Mesenchymal stem cell (in vitro differentiated cells and primary cell): ENCODE results near the gene ASAP2.

Experiments
- DNase-seq: peaks from one replicate; pipeline ENCODE4 v3.0.0-alpha.2; 2013
- H2AFZ ChIP-seq: one replicate; pipeline ENCODE4 v1.6.1; 2013; ENCODE audit warnings: low read depth, mild to moderate bottlenecking, control low read depth, inconsistent platforms, low read length, moderate library complexity
- H2AK5ac ChIP-seq: 2 replicates; pipeline ENCODE4 v1.6.1; 2013; ENCODE audit warnings: low read length, moderate library complexity, mild to moderate bottlenecking, inconsistent platforms; ENCODE audit not compliant: severe bottlenecking
- H2BK120ac ChIP-seq: one replicate; pipeline ENCODE4 v1.6.1; 2013; ENCODE audit warnings: low read depth, mild to moderate bottlenecking, inconsistent platforms, low read length, moderate library complexity
- H2BK12ac ChIP-seq, 2 experiments: one replicate each; pipeline ENCODE4 v1.6.1; 2013; ENCODE audit warnings: inconsistent platforms in 2 of 2, low read length in 2 of 2, mild to moderate bottlenecking in 2 of 2, moderate library complexity in 2 of 2, control low read depth in 1 of 2
- H2BK15ac ChIP-seq: one replicate; pipeline ENCODE4 v1.6.1; 2013; ENCODE audit warnings: mild to moderate bottlenecking, low read depth, inconsistent platforms; ENCODE audit not compliant: poor library complexity, severe bottlenecking
- H2BK5ac ChIP-seq: 2 replicates; pipeline ENCODE4 v1.6.1; 2013; ENCODE audit warnings: low read depth, mild to moderate bottlenecking, low read length, control low read depth, inconsistent platforms; ENCODE audit not compliant: poor library complexity, severe bottlenecking
- H3K14ac ChIP-seq, 2 experiments: one replicate each; pipeline ENCODE4 v1.6.1; 2013; ENCODE audit warnings: inconsistent platforms in 2 of 2, low read length in 2 of 2, control low read depth in 1 of 2, mild to moderate bottlenecking in 1 of 2, moderate library complexity in 1 of 2
- H3K18ac ChIP-seq, 2 experiments: one replicate each; pipeline ENCODE4 v1.6.1; 2013; ENCODE audit warnings: inconsistent platforms in 2 of 2, low read length in 2 of 2, control low read depth in 1 of 2, low read depth in 1 of 2, mild to moderate bottlenecking in 1 of 2
- H3K23ac ChIP-seq, 2 experiments: one replicate each; pipeline ENCODE4 v1.6.1; 2013; ENCODE audit warnings: inconsistent platforms in 2 of 2, low read length in 2 of 2, mild to moderate bottlenecking in 2 of 2, moderate library complexity in 2 of 2, control low read depth in 1 of 2
- H3K27ac ChIP-seq: 2 replicates; pipeline ENCODE4 v1.5.1; 2013; ENCODE audit warnings: mild to moderate bottlenecking, moderate library complexity, low read length, control low read depth, inconsistent platforms; ENCODE audit not compliant: poor library complexity, severe bottlenecking
- H3K27me3 ChIP-seq, 2 experiments: 2 replicates each; pipeline versions ENCODE4 v1.6.1 to v1.7.0; 2013; ENCODE audit warnings: low read length in 2 of 2, mild to moderate bottlenecking in 2 of 2, moderate library complexity in 2 of 2, control low read depth in 1 of 2, inconsistent platforms in 1 of 2; ENCODE audit not compliant: control insufficient read depth in 1 of 2, insufficient read depth in 1 of 2
- H3K36me3 ChIP-seq, 2 experiments: 2 replicates each; pipeline versions ENCODE4 v1.6.1 to v1.7.0; 2013; ENCODE audit warnings: low read length in 2 of 2, control low read depth in 1 of 2, inconsistent platforms in 1 of 2, low read depth in 1 of 2, mild to moderate bottlenecking in 1 of 2; ENCODE audit not compliant: insufficient read depth in 2 of 2, control insufficient read depth in 1 of 2
- H3K4ac ChIP-seq, 2 experiments: one replicate each; pipeline ENCODE4 v1.6.1; 2013; ENCODE audit warnings: inconsistent platforms in 2 of 2, low read length in 2 of 2, mild to moderate bottlenecking in 2 of 2, moderate library complexity in 2 of 2, control low read depth in 1 of 2, low read depth in 1 of 2
- H3K4me1 ChIP-seq: 2 replicates; pipeline ENCODE4 v1.6.1; 2013; ENCODE audit warnings: low read depth, low read length, control low read depth; ENCODE audit not compliant: control insufficient read depth, insufficient read depth
- H3K4me2 ChIP-seq: 2 replicates; pipeline ENCODE4 v1.6.1; 2013; ENCODE audit warnings: low read length, mild to moderate bottlenecking, inconsistent platforms; ENCODE audit not compliant: poor library complexity, severe bottlenecking
- H3K4me3 ChIP-seq, 2 experiments: 2 replicates each; pipeline versions ENCODE4 v1.5.1 to v1.7.0; 2013; ENCODE audit warnings: low read length in 2 of 2, mild to moderate bottlenecking in 2 of 2, control low read depth in 1 of 2, low read depth in 1 of 2; ENCODE audit not compliant: insufficient read depth in 1 of 2
- H3K79me1 ChIP-seq: replicated peaks from 2 replicates; pipeline ENCODE4 v1.6.1; 2013; ENCODE audit warnings: mild to moderate bottlenecking, control low read depth, low read length, inconsistent platforms; ENCODE audit not compliant: poor library complexity, severe bottlenecking
- H3K9ac ChIP-seq: 2 replicates; pipeline ENCODE4 v1.7.0; 2013; ENCODE audit warnings: mild to moderate bottlenecking, low read length, moderate library complexity
- H3K9me3 ChIP-seq: 2 replicates; pipeline ENCODE4 v1.7.0; 2013; ENCODE audit warnings: mild to moderate bottlenecking, low read length; ENCODE audit not compliant: control insufficient read depth
- H4K8ac ChIP-seq: one replicate; pipeline ENCODE4 v1.6.1; 2013; ENCODE audit warnings: inconsistent platforms, mild to moderate bottlenecking, low read length, moderate library complexity
- H4K91ac ChIP-seq: one replicate; pipeline ENCODE4 v1.6.1; 2013; ENCODE audit warnings: mild to moderate bottlenecking, low read length, inconsistent platforms
- WGBS: methylation state at CpG from one replicate; pipeline ENCODE4 v1.1.7; 2013; ENCODE audit warnings: mixed read lengths; 5-methylcytosine and 5-hydroxymethylcytosine counted together

Gene ASAP2

DNA sequence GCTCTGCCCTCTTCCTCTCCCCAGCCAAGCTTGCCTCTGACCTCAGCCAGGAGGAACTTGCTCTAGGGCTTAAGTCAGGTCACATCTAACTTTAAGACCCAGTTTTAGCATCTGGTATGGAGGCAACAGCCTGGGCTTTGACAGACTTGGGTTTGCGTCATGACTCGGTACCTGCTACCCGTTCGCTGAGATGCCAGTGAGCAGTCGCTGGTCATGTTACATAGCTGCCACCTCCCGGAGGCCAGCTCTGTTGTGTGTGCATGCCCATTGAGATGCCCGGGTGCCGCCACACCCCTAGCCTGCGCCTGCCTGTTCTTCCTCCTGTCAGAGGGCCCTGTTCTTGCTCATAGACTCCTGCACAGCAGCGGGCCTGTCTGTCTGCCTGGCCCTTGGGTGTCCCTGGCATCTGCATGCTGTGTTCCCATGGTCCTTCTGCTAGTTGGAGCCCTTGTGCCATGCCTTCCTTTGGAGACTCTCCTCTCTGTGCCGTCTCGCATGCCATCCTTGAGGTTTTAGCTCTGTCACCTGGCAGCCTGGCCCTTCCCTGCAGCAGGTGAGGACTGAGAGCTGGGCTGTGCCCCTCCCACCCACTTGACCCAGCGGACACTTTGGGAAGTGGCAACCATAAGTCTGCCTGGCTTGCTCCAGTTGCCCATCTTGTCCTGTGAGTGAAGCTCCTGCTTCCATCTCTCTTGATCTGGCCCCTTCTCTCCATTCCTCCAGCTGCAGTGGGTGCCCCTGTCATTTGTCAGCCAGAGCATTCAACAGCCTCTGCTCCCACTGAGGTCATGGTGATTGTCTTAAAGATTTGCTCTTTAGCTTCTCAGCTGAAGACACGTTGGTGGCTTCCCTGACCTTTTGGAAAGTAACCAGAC is 24.9 kb downstream of the ASAP2 start:
- Histone ChIP-seq H4K91ac (peak overlapping the region; percentile 71), H3K4me1 (peaks cover 49% of the 10 kb centered on the region), H2BK12ac (peak overlapping the region; percentile 32 to 60), H3K18ac (peak overlapping the region; percentile 6 to 41), H3K14ac (peak overlapping the region in 1 of 2 experiments; percentile 97), H2BK120ac (peak overlapping the region; percentile 5), H2BK5ac (no peak overlapping the region), H3K4me3 (no peak overlapping the region), H3K36me3 (no peaks in the 10 kb centered on the region), H2AK5ac (peak overlapping the region; percentile 78), H3K27me3 (no peaks in the 10 kb centered on the region), H3K79me1 (peaks cover 20% of the 10 kb centered on the region), H2AFZ (no peak overlapping the region), H3K27ac (no peak overlapping the region), H3K23ac (no peak overlapping the region), H3K9me3 (no peaks in the 10 kb centered on the region), H3K4ac (peak overlapping the region; percentile 22 to 27), H3K4me2 (no peak overlapping the region), H3K9ac (no peak overlapping the region), H4K8ac (peak overlapping the region; percentile 5), H2BK15ac (peak overlapping the region; percentile 83)
- 90% methylated on average over 14 of the region's 14 CpGs for WGBS
- DNase-seq: no peak

DNA sequence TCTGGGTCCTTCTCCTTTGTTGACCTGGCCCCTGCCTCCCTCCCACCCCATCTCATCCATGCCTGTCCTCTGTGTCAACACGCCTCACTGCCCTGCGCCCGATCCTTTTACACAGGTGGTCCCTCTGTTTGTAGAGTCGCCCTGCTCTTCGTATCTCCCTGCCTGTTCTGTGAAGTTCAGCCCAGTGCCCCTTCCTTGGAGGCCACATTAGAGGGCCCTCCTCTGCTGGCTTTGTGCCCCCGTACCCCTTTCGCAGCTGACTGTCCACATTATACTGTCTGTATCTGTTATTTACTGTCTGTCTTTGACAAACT is 25.5 kb downstream of the ASAP2 start:
- no peak overlapping the region for H2BK15ac ChIP-seq
- H3K4me1 ChIP-seq: peaks cover 50% of the 10 kb centered on the region
- no peak overlapping the region for H3K4me2 ChIP-seq
- no peak overlapping the region for H3K23ac ChIP-seq
- H4K8ac ChIP-seq: no peak overlapping the region
- no peaks in the 10 kb centered on the region for H3K36me3 ChIP-seq
- no peak overlapping the region for H2BK5ac ChIP-seq
- no peaks in the 10 kb centered on the region for H3K9me3 ChIP-seq
- DNase-seq: no peak
- H3K4ac ChIP-seq: peak overlapping the region in 1 of 2 experiments; percentile 22
- WGBS: 95% methylated on average over 6 of the region's 7 CpGs
- H3K9ac ChIP-seq: no peak overlapping the region
- no peak overlapping the region for H2AFZ ChIP-seq
- peaks cover 17% of the 10 kb centered on the region for H3K79me1 ChIP-seq
- peak overlapping the region; percentile 5 for H2BK120ac ChIP-seq
- no peak overlapping the region for H3K27ac ChIP-seq
- H2BK12ac ChIP-seq: peak overlapping the region; percentile 32 to 60
- H3K18ac ChIP-seq: peak overlapping the region; percentile 6 to 41
- H2AK5ac ChIP-seq: peak overlapping the region; percentile 57
- H4K91ac ChIP-seq: peak overlapping the region; percentile 15
- peak overlapping the region in 1 of 2 experiments; percentile 97 for H3K14ac ChIP-seq
- no peaks in the 10 kb centered on the region for H3K27me3 ChIP-seq
- no peak overlapping the region for H3K4me3 ChIP-seq

DNA sequence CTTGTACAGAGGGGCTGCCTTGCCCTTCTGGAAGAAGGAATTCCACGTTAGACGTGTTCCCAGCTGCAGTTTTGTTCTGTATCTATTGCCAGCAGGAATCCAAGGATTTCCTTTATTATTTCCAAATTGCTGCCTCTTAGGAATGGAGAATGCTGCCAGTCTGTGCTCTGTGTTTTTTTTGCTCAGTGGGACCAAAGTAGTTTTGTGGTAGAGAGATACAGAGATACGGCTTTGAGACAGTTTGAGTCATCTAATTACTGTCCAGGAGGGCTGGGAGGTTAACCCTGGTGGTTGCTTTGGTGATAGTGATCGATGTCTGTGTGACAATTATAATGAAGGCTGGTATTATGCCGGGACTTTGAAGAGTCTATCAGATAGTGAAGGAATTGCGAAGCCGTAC is 26.3 kb downstream of the ASAP2 start:
- WGBS: 13% methylated on average over 7 of the region's 7 CpGs
- Histone ChIP-seq H2BK12ac (no peak overlapping the region), H4K8ac (no peak overlapping the region), H3K27me3 (no peaks in the 10 kb centered on the region), H3K4me3 (no peak overlapping the region), H3K27ac (peak overlapping the region; percentile 25), H4K91ac (no peak overlapping the region), H3K4ac (no peak overlapping the region), H3K9ac (peak overlapping the region; percentile 28), H3K4me2 (no peak overlapping the region), H3K23ac (no peak overlapping the region), H3K9me3 (no peaks in the 10 kb centered on the region), H2BK5ac (no peak overlapping the region), H3K14ac (no peak overlapping the region), H3K79me1 (peaks cover 19% of the 10 kb centered on the region), H2BK120ac (no peak overlapping the region), H2AK5ac (no peak overlapping the region), H3K18ac (peak overlapping the region in 1 of 2 experiments; percentile 14), H3K36me3 (no peaks in the 10 kb centered on the region), H2AFZ (no peak overlapping the region), H3K4me1 (peaks cover 49% of the 10 kb centered on the region), H2BK15ac (no peak overlapping the region)
- peak; percentile 64 for DNase-seq

DNA sequence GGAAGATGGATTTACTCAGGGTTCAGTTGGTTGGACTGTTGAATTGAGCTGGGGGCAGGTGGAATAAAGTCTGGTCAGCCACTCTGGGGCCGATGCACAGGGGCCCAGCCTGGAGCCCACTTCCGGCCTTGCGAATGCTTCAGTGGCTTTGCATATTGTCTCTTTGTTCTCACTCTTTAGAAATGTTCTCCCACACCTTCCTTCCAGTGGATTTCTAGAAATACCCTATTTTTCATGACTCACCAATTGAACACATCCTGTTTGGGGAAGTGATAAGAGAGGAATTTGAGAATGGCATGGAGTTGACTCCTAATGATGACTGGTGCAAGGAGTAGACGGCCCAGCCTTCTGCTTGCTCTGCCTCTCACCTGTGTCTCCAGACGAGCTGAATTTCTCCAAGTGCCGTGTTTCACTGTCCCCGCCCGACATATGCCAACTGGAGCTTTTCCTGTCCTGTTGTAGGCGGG is 28.1 kb downstream of the ASAP2 start:
- Histone ChIP-seq H3K9me3 (no peaks in the 10 kb centered on the region), H3K79me1 (peaks cover 16% of the 10 kb centered on the region), H3K4ac (peak overlapping the region; percentile 97 to 100), H4K91ac (peak overlapping the region; percentile 98), H2BK12ac (peak overlapping the region; percentile 90 to 95), H4K8ac (peak overlapping the region; percentile 88), H2AK5ac (peak overlapping the region; percentile 80), H3K4me2 (peak overlapping the region; percentile 17), H3K4me3 (peak overlapping the region in 1 of 2 experiments; percentile 39), H3K14ac (no peak overlapping the region), H3K9ac (peak overlapping the region; percentile 79), H2AFZ (no peak overlapping the region), H3K27ac (peak overlapping the region; percentile 94), H3K23ac (no peak overlapping the region), H3K4me1 (peaks cover 46% of the 10 kb centered on the region), H2BK120ac (peak overlapping the region; percentile 98), H2BK5ac (peak overlapping the region; percentile 80), H3K27me3 (no peaks in the 10 kb centered on the region), H3K36me3 (no peaks in the 10 kb centered on the region), H2BK15ac (peak overlapping the region; percentile 83), H3K18ac (peak overlapping the region; percentile 97 to 99)
- WGBS: 0% methylated on average over 9 of the region's 9 CpGs
- DNase-seq: peak; percentile 91
